ENCODE results near the gene CYB5B. TPM values are rescaled to one million over a fixed set of nuclear protein-coding genes. Genes with fewer than 3 reads are reported as not detected.

CYB5B gene
- total RNA-seq, 2 experiments from 2014 or later: 158 to 187 TPM

GRCh38 chr16:69469807-69470561 lies 45.6 kb downstream of the CYB5B start:
- DNase-seq (peak; percentile 52), ATAC-seq (peak; percentile 77)
- Mint-ChIP-seq H3K4me1 (peaks cover 41% of the 10 kb centered on the region), H3K27ac (peak overlapping the region; percentile 70), H3K4me3 (no peak overlapping the region), H3K9me3 (ENCODE audit: low read depth) (no peaks in the 10 kb centered on the region), H3K36me3 (ENCODE audit: low read depth) (peaks cover 9% of the 10 kb centered on the region), H3K27me3 (no peaks in the 10 kb centered on the region)
- ChIA-PET CTCF (interaction anchor here (0.6 to 1.1 kb wide), 7 partner anchors 17 to 1429 kb away, joined by 3 to 5 read pairs (median 3); no protein-coding TSS in a partner anchor), POLR2A (interaction anchor here (0.5 to 1.7 kb wide), 6 partner anchors 42 to 1069 kb away, joined by 3 to 7 read pairs (median 5); no protein-coding TSS in a partner anchor)
- intact Hi-C loops (cut with DNase I, micrococcal nuclease): loop anchor here (1.0 to 5.0 kb wide), 6 partner anchors 25 to 94 kb away; no protein-coding TSS in a partner anchor

GRCh38 chr16:69471121-69471520 lies 46.7 kb downstream of the CYB5B start:
- peak overlapping the region; percentile 19 for H3K27ac Mint-ChIP-seq
- DNase-seq (no peak), ATAC-seq (no peak)
- H3K9me3 Mint-ChIP-seq (ENCODE audit: low read depth): no peaks in the 10 kb centered on the region
- peaks cover 7% of the 10 kb centered on the region for H3K36me3 Mint-ChIP-seq (ENCODE audit: low read depth)
- intact Hi-C loops (cut with DNase I, micrococcal nuclease): no loop called here
- no peaks in the 10 kb centered on the region for H3K27me3 Mint-ChIP-seq
- CTCF ChIA-PET: interaction anchor here (0.6 to 0.9 kb wide), 2 partner anchors 59 to 398 kb away, joined by 3 read pairs; no protein-coding TSS in a partner anchor
- POLR2A ChIA-PET: interaction anchor here (0.6 kb wide), 1 partner anchor 86 kb away, joined by 4 read pairs; no protein-coding TSS in a partner anchor
- peaks cover 30% of the 10 kb centered on the region for H3K4me1 Mint-ChIP-seq
- H3K4me3 Mint-ChIP-seq: no peak overlapping the region

GRCh38 chr16:69474408-69474807 lies 50.0 kb downstream of the CYB5B start:
- ChIA-PET CTCF (no interaction called here), POLR2A (no interaction called here)
- intact Hi-C loops (cut with DNase I, micrococcal nuclease): no loop called here
- H3K27ac Mint-ChIP-seq: no peak overlapping the region
- no peaks in the 10 kb centered on the region for H3K27me3 Mint-ChIP-seq
- H3K4me1 Mint-ChIP-seq: peaks cover 20% of the 10 kb centered on the region
- ATAC-seq (no peak), DNase-seq (no peak)
- H3K4me3 Mint-ChIP-seq: no peak overlapping the region
- H3K36me3 Mint-ChIP-seq (ENCODE audit: low read depth): no peaks in the 10 kb centered on the region
- no peaks in the 10 kb centered on the region for H3K9me3 Mint-ChIP-seq (ENCODE audit: low read depth)

GRCh38 chr16:69476920-69477443 lies 52.6 kb downstream of the CYB5B start:
- CTCF ChIA-PET: interaction anchor here (0.6 to 1.8 kb wide), 4 partner anchors 13 to 229 kb away, joined by 4 to 7 read pairs (median 5); no protein-coding TSS in a partner anchor
- H3K27me3 Mint-ChIP-seq: no peaks in the 10 kb centered on the region
- H3K9me3 Mint-ChIP-seq (ENCODE audit: low read depth): no peaks in the 10 kb centered on the region
- ATAC-seq: no peak
- no peak overlapping the region for H3K27ac Mint-ChIP-seq
- H3K4me1 Mint-ChIP-seq: peaks cover 2% of the 10 kb centered on the region
- no peak overlapping the region for H3K4me3 Mint-ChIP-seq
- no peaks in the 10 kb centered on the region for H3K36me3 Mint-ChIP-seq (ENCODE audit: low read depth)
- DNase-seq: no peak
- intact Hi-C loops (cut with DNase I, micrococcal nuclease): no loop called here
- POLR2A ChIA-PET: interaction anchor here (0.7 kb wide), 1 partner anchor 87 kb away, joined by 4 read pairs; no protein-coding TSS in a partner anchor

- peaks cover 2% of the 10 kb centered on the region for H3K4me1 Mint-ChIP-seq
- DNase-seq (no peak), ATAC-seq (peak; percentile 36)
- ChIA-PET CTCF (interaction anchor here (0.6 to 1.8 kb wide), 5 partner anchors 14 to 228 kb away, joined by 3 to 7 read pairs (median 5); no protein-coding TSS in a partner anchor), POLR2A (interaction anchor here (0.7 kb wide), 1 partner anchor 87 kb away, joined by 4 read pairs; no protein-coding TSS in a partner anchor)
- no peaks in the 10 kb centered on the region for H3K36me3 Mint-ChIP-seq (ENCODE audit: low read depth)
- H3K9me3 Mint-ChIP-seq (ENCODE audit: low read depth): no peaks in the 10 kb centered on the region
- intact Hi-C loops (cut with DNase I, micrococcal nuclease): no loop called here
- no peak overlapping the region for H3K27ac Mint-ChIP-seq
- no peaks in the 10 kb centered on the region for H3K27me3 Mint-ChIP-seq
- H3K4me3 Mint-ChIP-seq: no peak overlapping the region
These were observed 53.1 kb downstream of the CYB5B start for GRCh38 chr16:69477546-69477945.

GRCh38 chr16:69478685-69479084 lies 54.3 kb downstream of the CYB5B start:
- no peaks in the 10 kb centered on the region for H3K9me3 Mint-ChIP-seq (ENCODE audit: low read depth)
- CTCF ChIA-PET: no interaction called here

GRCh38 chr16:69479775-69480174 lies 55.4 kb downstream of the CYB5B start:
- CTCF ChIA-PET: no interaction called here
- DNase-seq: no peak
- POLR2A ChIA-PET: no interaction called here
- Mint-ChIP-seq H3K4me1 (peaks cover 2% of the 10 kb centered on the region), H3K27me3 (peaks cover 3% of the 10 kb centered on the region), H3K27ac (no peak overlapping the region), H3K36me3 (ENCODE audit: low read depth) (no peaks in the 10 kb centered on the region), H3K9me3 (ENCODE audit: low read depth) (no peaks in the 10 kb centered on the region), H3K4me3 (no peak overlapping the region)
- intact Hi-C loops (cut with DNase I, micrococcal nuclease): no loop called here
- ATAC-seq: no peak

More at GRCh38 chr16:69478685-69479084, 54.3 kb downstream of the CYB5B start:
- H3K27ac Mint-ChIP-seq: no peak overlapping the region
- H3K4me3 Mint-ChIP-seq: no peak overlapping the region
- ATAC-seq (no peak), DNase-seq (no peak)
- POLR2A ChIA-PET: no interaction called here
- H3K4me1 Mint-ChIP-seq: peaks cover 2% of the 10 kb centered on the region
- H3K27me3 Mint-ChIP-seq: no peaks in the 10 kb centered on the region
- H3K36me3 Mint-ChIP-seq (ENCODE audit: low read depth): no peaks in the 10 kb centered on the region
- intact Hi-C loops (cut with DNase I, micrococcal nuclease): no loop called here

- Mint-ChIP-seq H3K4me3 (no peak overlapping the region), H3K36me3 (ENCODE audit: low read depth) (no peaks in the 10 kb centered on the region), H3K9me3 (ENCODE audit: low read depth) (no peaks in the 10 kb centered on the region), H3K27ac (no peak overlapping the region), H3K4me1 (peaks cover 1% of the 10 kb centered on the region), H3K27me3 (peaks cover 3% of the 10 kb centered on the region)
- ATAC-seq (no peak), DNase-seq (no peak)
- intact Hi-C loops (cut with DNase I, micrococcal nuclease): no loop called here
- POLR2A ChIA-PET: no interaction called here
- CTCF ChIA-PET: interaction anchor here (0.6 to 1.1 kb wide), 2 partner anchors 25 to 294 kb away, joined by 3 read pairs; no protein-coding TSS in a partner anchor
These were observed 57.5 kb downstream of the CYB5B start for GRCh38 chr16:69481901-69482341.

- Mint-ChIP-seq H3K27ac (no peak overlapping the region), H3K4me3 (no peak overlapping the region), H3K27me3 (peaks cover 3% of the 10 kb centered on the region), H3K36me3 (ENCODE audit: low read depth) (no peaks in the 10 kb centered on the region), H3K4me1 (no peaks in the 10 kb centered on the region), H3K9me3 (ENCODE audit: low read depth) (no peaks in the 10 kb centered on the region)
- POLR2A ChIA-PET: no interaction called here
- no peak for ATAC-seq
- no peak for DNase-seq
- CTCF ChIA-PET: interaction anchor here (1.1 kb wide), 1 partner anchor 26 kb away, joined by 3 read pairs; no protein-coding TSS in a partner anchor
- intact Hi-C loops (cut with DNase I, micrococcal nuclease): no loop called here
These were observed 58.1 kb downstream of the CYB5B start for GRCh38 chr16:69482410-69482991.

GRCh38 chr16:69483611-69484010 lies 59.2 kb downstream of the CYB5B start:
- Mint-ChIP-seq H3K36me3 (ENCODE audit: low read depth) (no peaks in the 10 kb centered on the region), H3K9me3 (ENCODE audit: low read depth) (no peaks in the 10 kb centered on the region), H3K27ac (no peak overlapping the region), H3K4me1 (no peaks in the 10 kb centered on the region), H3K27me3 (peaks cover 3% of the 10 kb centered on the region), H3K4me3 (no peak overlapping the region)
- DNase-seq (no peak), ATAC-seq (no peak)
- CTCF ChIA-PET: interaction anchor here (0.6 kb wide), 1 partner anchor 86 kb away, joined by 5 read pairs; no protein-coding TSS in a partner anchor
- intact Hi-C loops (cut with DNase I, micrococcal nuclease): no loop called here
- POLR2A ChIA-PET: no interaction called here

- ATAC-seq (no peak), DNase-seq (no peak)
- CTCF ChIA-PET: interaction anchor here (0.6 to 1.1 kb wide), 2 partner anchors 10 to 60 kb away, joined by 3 read pairs; no protein-coding TSS in a partner anchor
- Mint-ChIP-seq H3K4me1 (no peaks in the 10 kb centered on the region), H3K9me3 (ENCODE audit: low read depth) (no peaks in the 10 kb centered on the region), H3K27me3 (peaks cover 3% of the 10 kb centered on the region), H3K36me3 (ENCODE audit: low read depth) (no peaks in the 10 kb centered on the region), H3K27ac (no peak overlapping the region), H3K4me3 (no peak overlapping the region)
- intact Hi-C loops (cut with DNase I, micrococcal nuclease): no loop called here
- POLR2A ChIA-PET: no interaction called here
These were observed 60.9 kb downstream of the CYB5B start for GRCh38 chr16:69485361-69485760.

All from activated CD4-positive, alpha-beta T cell treated with anti-CD3 and anti-CD28 coated beads for 36 hours (primary cell).